Vagina (tissue), 2 donors: ENCODE measurements around the gene TULP4. TPM values are rescaled to one million over a fixed set of nuclear protein-coding genes. Genes with fewer than 3 reads are reported as not detected.
"Not testable (repeated sequence)": the region's sequence is repeated elsewhere in the genome, so short reads cannot be mapped to it uniquely, and the experiment has no call there.

Experiments
- DNase-seq, 2 donors: peaks; one replicate each; pipeline ENCODE4 v3.0.0-alpha.2; 2017; ENCODE audit errors: extremely low spot score in 2 of 2
- H3K27ac ChIP-seq: fragments of 200-600 bp; sonication (generic); one replicate; pipeline ENCODE4 v1.5.1; 2019
- H3K27me3 ChIP-seq: fragments of 200-600 bp; sonication (generic); one replicate; pipeline ENCODE4 v1.5.1; 2019
- H3K36me3 ChIP-seq, 2 donors: fragments of 200-600 bp; sonication (generic); one replicate each; pipeline ENCODE4 v1.5.1; 2017 to 2019
- H3K4me1 ChIP-seq: fragments of 200-600 bp; sonication (generic); one replicate; pipeline ENCODE4 v1.5.1; 2019
- H3K4me3 ChIP-seq, 2 donors: fragments of 200-600 bp; sonication (generic); 1 replicate in 1 of 2; 2 replicates in 1 of 2; pipeline ENCODE4 v1.5.1; 2016 to 2019
- H3K9me3 ChIP-seq: fragments of 200-600 bp; sonication (generic); one replicate; pipeline ENCODE4 v1.5.1; 2019
- POLR2A ChIP-seq, 2 donors: fragments of 450-650 bp; IDR thresholded peaks; one replicate each; pipeline ENCODE4 v1.6.1; 2017; ENCODE audit warnings: antibody characterized with exemption in 2 of 2, mild to moderate bottlenecking in 2 of 2, moderate library complexity in 2 of 2
- POLR2AphosphoS5 ChIP-seq, 2 donors: sonication (generic); formaldehyde crosslinking; IDR thresholded peaks; one replicate each; pipeline ENCODE4 v1.9.0; 2017; ENCODE audit warnings: antibody characterized with exemption in 2 of 2, mild to moderate bottlenecking in 2 of 2, low read depth in 1 of 2; ENCODE audit not compliant: insufficient read depth in 1 of 2
- intact Hi-C: fragments of 100-400 bp; cut with DNase I; formaldehyde crosslinking; loops from one replicate; pipeline ENCODE4 v1.15.1; 2023
- total RNA-seq: library from RNA; depleted of rRNA; stranded (reverse); fragments of >200 nt; gene quantifications from one replicate; pipeline ENCODE4 v1.2.3, GENCODE V29; 2016
- TF ChIP-seq, protein P1 (sequence below), 3 experiments: fragments of 450-650 bp in 2 of 3; fragments of 200-600 bp in 1 of 3; sonication (generic) in 1 of 3; IDR thresholded peaks; one replicate each; pipeline ENCODE4 v1.5.1; 2017 to 2019; ENCODE audit warnings: antibody characterized with exemption in 3 of 3, mild to moderate bottlenecking in 2 of 3, moderate library complexity in 2 of 3

TULP4 gene
- total RNA-seq, 1 donor from 2014 or later, result 79.8 TPM

DNA sequence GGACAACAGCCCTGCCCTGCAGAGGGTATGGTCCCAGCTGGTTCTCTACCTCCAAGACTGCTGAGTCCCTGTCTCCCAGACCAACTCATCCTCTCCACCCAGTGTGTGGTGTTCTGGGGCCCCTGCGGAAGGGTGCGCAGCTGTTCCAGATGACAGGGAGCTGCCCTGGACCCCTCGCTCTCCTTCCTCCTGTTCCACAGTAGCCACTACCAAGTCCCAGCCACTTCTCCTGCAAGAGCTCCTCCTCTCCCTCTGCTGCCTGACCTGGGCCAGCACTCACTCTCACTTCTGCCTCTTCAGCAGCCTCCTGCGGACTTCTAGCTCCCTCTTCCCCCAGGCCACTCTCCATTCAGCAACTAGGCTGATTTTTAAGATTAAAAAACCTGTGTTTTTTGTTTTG is 207.5 kb downstream of the TULP4 start:
- no peaks in the 10 kb centered on the region for H3K36me3 ChIP-seq
- intact Hi-C loops, result no loop called here
- DNase-seq, result no peak

DNA sequence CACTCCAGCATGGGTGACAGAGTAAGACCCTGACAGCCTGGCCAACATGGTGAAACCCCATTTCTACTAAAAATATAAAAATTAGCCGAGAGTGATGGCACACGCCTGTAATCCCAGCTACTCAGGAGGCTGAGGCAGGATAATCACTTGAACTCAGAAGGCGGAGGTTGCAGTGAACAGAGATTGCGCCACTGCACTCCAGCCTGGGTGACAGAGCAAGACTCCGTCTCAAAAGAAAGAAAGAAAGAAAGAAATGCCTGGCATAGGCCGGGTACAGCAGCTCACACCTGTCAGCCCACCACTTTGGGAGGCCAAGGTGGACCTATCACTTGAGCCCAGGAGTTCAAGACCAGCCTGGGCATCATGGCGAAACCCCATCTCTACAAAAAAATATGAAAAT is 208.7 kb downstream of the TULP4 start:
- H3K4me1 ChIP-seq, intact Hi-C loops, H3K27me3 ChIP-seq, H3K27ac ChIP-seq, H3K36me3 ChIP-seq, DNase-seq, H3K4me3 ChIP-seq, H3K9me3 ChIP-seq: not testable (repeated sequence)

More for the DNA sequence above, 207.5 kb downstream of the TULP4 start:
- no peak for TF ChIP-seq POLR2AphosphoS5 (IDR thresholded peaks at IDR 0.05; ENCODE audit: insufficient read depth in 1 of 2, low read depth in 1 of 2)
- TF ChIP-seq, protein P1, sequence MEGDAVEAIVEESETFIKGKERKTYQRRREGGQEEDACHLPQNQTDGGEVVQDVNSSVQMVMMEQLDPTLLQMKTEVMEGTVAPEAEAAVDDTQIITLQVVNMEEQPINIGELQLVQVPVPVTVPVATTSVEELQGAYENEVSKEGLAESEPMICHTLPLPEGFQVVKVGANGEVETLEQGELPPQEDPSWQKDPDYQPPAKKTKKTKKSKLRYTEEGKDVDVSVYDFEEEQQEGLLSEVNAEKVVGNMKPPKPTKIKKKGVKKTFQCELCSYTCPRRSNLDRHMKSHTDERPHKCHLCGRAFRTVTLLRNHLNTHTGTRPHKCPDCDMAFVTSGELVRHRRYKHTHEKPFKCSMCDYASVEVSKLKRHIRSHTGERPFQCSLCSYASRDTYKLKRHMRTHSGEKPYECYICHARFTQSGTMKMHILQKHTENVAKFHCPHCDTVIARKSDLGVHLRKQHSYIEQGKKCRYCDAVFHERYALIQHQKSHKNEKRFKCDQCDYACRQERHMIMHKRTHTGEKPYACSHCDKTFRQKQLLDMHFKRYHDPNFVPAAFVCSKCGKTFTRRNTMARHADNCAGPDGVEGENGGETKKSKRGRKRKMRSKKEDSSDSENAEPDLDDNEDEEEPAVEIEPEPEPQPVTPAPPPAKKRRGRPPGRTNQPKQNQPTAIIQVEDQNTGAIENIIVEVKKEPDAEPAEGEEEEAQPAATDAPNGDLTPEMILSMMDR (IDR thresholded peaks at IDR 0.05), result no peak
- no peak for TF ChIP-seq POLR2A (IDR thresholded peaks at IDR 0.05)
- H3K4me3 ChIP-seq, result no peak overlapping the region
- no peaks in the 10 kb centered on the region for H3K9me3 ChIP-seq
- peaks cover 6% of the 10 kb centered on the region for H3K4me1 ChIP-seq
- no peaks in the 10 kb centered on the region for H3K27me3 ChIP-seq
- H3K27ac ChIP-seq, result no peak overlapping the region

DNA sequence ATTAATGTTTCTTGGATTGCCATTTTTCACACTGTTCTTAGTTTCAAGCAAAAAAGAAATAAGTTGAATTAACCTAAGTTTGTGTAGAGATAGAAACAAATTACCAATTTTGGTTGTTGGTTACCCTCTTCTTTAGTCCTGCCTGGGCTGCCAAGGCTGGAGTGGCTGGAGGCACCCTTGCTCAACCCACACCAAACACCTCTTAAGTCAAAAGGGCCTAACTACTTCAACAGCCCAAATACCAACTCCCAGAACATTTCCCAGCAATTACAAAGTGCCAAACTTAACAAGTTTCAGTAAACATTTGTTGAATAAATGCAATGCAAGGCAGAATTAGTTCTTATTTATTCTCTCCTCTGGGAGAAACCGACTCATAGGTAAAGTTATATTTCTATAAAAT is 209.5 kb downstream of the TULP4 start:
- TF ChIP-seq, protein P1 (IDR thresholded peaks at IDR 0.05), result no peak
- no peak for TF ChIP-seq POLR2AphosphoS5 (IDR thresholded peaks at IDR 0.05; ENCODE audit: insufficient read depth in 1 of 2, low read depth in 1 of 2)
- TF ChIP-seq POLR2A (IDR thresholded peaks at IDR 0.05), result no peak
- no peak for DNase-seq
- Histone ChIP-seq H3K36me3 (no peaks in the 10 kb centered on the region), H3K4me1 (peaks cover 6% of the 10 kb centered on the region), H3K9me3 (no peaks in the 10 kb centered on the region), H3K27ac (no peak overlapping the region), H3K4me3 (no peak overlapping the region), H3K27me3 (no peaks in the 10 kb centered on the region)
- intact Hi-C loops, result no loop called here

- intact Hi-C loops, result no loop called here
- Histone ChIP-seq H3K36me3 (no peaks in the 10 kb centered on the region), H3K9me3 (no peaks in the 10 kb centered on the region), H3K27me3 (no peaks in the 10 kb centered on the region), H3K4me1 (peaks cover 6% of the 10 kb centered on the region), H3K4me3 (no peak overlapping the region), H3K27ac (no peak overlapping the region)
- TF ChIP-seq POLR2A (IDR thresholded peaks at IDR 0.05) (no peak), POLR2AphosphoS5 (IDR thresholded peaks at IDR 0.05; ENCODE audit: insufficient read depth in 1 of 2, low read depth in 1 of 2) (no peak)
- TF ChIP-seq, protein P1 (IDR thresholded peaks at IDR 0.05), result no peak
- no peak for DNase-seq
These were observed 210.4 kb downstream of the TULP4 start for GRCh38 chr6:158522616-158523015.

DNA sequence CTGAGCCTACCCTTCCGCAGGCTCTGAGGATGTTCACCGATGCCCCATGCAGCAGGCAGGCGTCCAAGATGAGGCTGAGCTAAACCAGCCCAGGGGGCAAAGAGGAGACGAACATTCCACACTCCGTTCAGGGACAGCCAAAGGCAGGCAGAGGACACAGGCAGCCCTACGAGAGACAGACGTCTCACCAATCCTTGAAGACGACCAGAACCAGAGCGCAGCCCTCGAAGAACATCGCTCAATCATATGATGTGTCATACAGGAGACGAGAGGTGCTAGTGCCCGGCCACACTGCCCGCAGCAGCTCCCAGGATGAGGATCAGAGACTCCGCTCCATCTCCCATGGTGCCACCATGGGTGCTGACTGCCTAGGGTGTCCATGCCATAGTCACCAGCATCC is 212.0 kb downstream of the TULP4 start:
- TF ChIP-seq, protein P1 (IDR thresholded peaks at IDR 0.05), result no peak
- TF ChIP-seq POLR2AphosphoS5 (IDR thresholded peaks at IDR 0.05; ENCODE audit: insufficient read depth in 1 of 2, low read depth in 1 of 2) (no peak), POLR2A (IDR thresholded peaks at IDR 0.05) (no peak)
- Histone ChIP-seq H3K9me3 (no peaks in the 10 kb centered on the region), H3K27me3 (no peaks in the 10 kb centered on the region), H3K27ac (no peak overlapping the region), H3K4me3 (no peak overlapping the region), H3K4me1 (no peaks in the 10 kb centered on the region), H3K36me3 (no peaks in the 10 kb centered on the region)
- intact Hi-C loops, result no loop called here
- no peak for DNase-seq

DNA sequence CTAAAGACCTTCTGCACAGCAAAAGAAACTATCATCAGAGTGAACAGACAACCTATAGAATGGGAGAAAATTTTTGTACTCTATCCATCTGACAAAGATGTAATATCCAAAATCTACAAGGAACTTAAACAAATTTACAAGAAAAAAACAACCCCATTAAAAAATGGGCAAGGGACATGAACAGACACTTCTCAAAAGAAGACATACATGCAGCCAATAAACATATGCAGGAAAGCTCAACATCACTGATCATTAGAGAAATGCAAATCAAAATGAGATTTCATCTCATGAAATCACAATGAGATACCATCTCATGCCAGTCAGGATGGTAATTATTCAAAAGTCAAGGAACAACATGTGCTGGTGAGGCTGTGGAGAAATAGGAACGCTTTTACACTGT is 215.6 kb downstream of the TULP4 start:
- DNase-seq, H3K4me3 ChIP-seq, H3K4me1 ChIP-seq, H3K9me3 ChIP-seq, H3K36me3 ChIP-seq, H3K27ac ChIP-seq, intact Hi-C loops, H3K27me3 ChIP-seq: not testable (repeated sequence)
